K562 (cell line): ENCODE measurements around the gene PHTF2. TPM values are rescaled to one million over a fixed set of nuclear protein-coding genes. Genes with fewer than 3 reads are reported as not detected.

Experiments
- BRCA1 ChIP-seq, 2 experiments: fragments of 450-650 bp in 1 of 2; sonication (generic) in 1 of 2; formaldehyde crosslinking in 1 of 2; IDR thresholded peaks; 2 replicates each; pipeline versions ENCODE4 v1.5.0 to v1.6.1; 2017 to 2020; ENCODE audit warnings: mild to moderate bottlenecking in 1 of 2, missing genetic modification reagents in 1 of 2
- CBX5 ChIP-seq: IDR thresholded peaks from 2 replicates; pipeline ENCODE4 v1.6.1; 2014; ENCODE audit warnings: low read depth, borderline replicate concordance
- CTCF ChIP-seq, 3 experiments: IDR thresholded peaks in 2 of 3; conservative IDR thresholded peaks in 1 of 3; 2 replicates each; pipeline ENCODE4 v1.5.1; 2011 to 2012; ENCODE audit warnings: low read length in 3 of 3, mild to moderate bottlenecking in 3 of 3, control low read depth in 2 of 3, improper control_type of control experiment in 1 of 3, inconsistent platforms in 1 of 3, low read depth in 1 of 3, mixed read lengths in 1 of 3, moderate library complexity in 1 of 3; ENCODE audit not compliant: insufficient read depth in 2 of 3
- DMBX1 ChIP-seq: fragments of 250-450 bp; sonication (Bioruptor Pico); IDR thresholded peaks from 2 replicates; pipeline ENCODE4 v1.8.0; 2022; ENCODE audit warnings: inconsistent platforms, mild to moderate bottlenecking, moderate library complexity, borderline replicate concordance
- FOXK1 ChIP-seq: sonication (generic); formaldehyde crosslinking; IDR thresholded peaks from 2 replicates; pipeline ENCODE4 v1.8.0; 2022; ENCODE audit warnings: missing genetic modification reagents, mild to moderate bottlenecking, borderline replicate concordance
- ILF3 ChIP-seq: fragments of 450-650 bp; IDR thresholded peaks from 2 replicates; pipeline ENCODE4 v1.6.1; 2018; ENCODE audit warnings: antibody characterized with exemption, mild to moderate bottlenecking, moderate library complexity, borderline replicate concordance
- JUN ChIP-seq, 2 experiments: sonication (generic) in 1 of 2; formaldehyde crosslinking in 1 of 2; IDR thresholded peaks; 2 replicates each; pipeline versions ENCODE4 v1.6.1 to v1.8.0; 2012 to 2022; ENCODE audit warnings: borderline replicate concordance in 2 of 2, mild to moderate bottlenecking in 2 of 2, improper control_type of control experiment in 1 of 2, low read depth in 1 of 2, low read length in 1 of 2, missing genetic modification reagents in 1 of 2
- JUND ChIP-seq, 2 experiments: IDR thresholded peaks; 2 replicates in 1 of 2; 3 replicates in 1 of 2; pipeline ENCODE4 v1.6.1; 2011; ENCODE audit warnings: borderline replicate concordance in 2 of 2, low read depth in 2 of 2, low read length in 2 of 2, improper control_type of control experiment in 1 of 2, missing biosample characterization in 1 of 2, missing genetic modification characterization in 1 of 2, missing genetic modification reagents in 1 of 2
- KLF10 ChIP-seq: fragments of 250-450 bp; sonication (Bioruptor Pico); IDR thresholded peaks from 2 replicates; pipeline ENCODE4 v1.6.1; 2021; ENCODE audit warnings: matching md5 sums
- L3MBTL2 ChIP-seq: fragments of 450-650 bp; IDR thresholded peaks from 2 replicates; pipeline ENCODE4 v1.6.1; 2016; ENCODE audit warnings: mild to moderate bottlenecking, moderate library complexity
- MCM7 ChIP-seq, 2 experiments: fragments of 450-650 bp; IDR thresholded peaks; 2 replicates each; pipeline ENCODE4 v1.6.1; 2016 to 2018
- MITF ChIP-seq: IDR thresholded peaks from 2 replicates; pipeline ENCODE4 v1.6.1; 2014; ENCODE audit warnings: antibody characterized with exemption
- MTA2 ChIP-seq: fragments of 450-650 bp; IDR thresholded peaks from 2 replicates; pipeline ENCODE4 v1.6.1; 2016; ENCODE audit warnings: low read depth
- NFYB ChIP-seq: IDR thresholded peaks from 2 replicates; pipeline ENCODE4 v1.6.1; 2011; ENCODE audit warnings: mild to moderate bottlenecking, moderate library complexity; ENCODE audit not compliant: insufficient read length; ENCODE audit errors: extremely low read depth
- NUFIP1 ChIP-seq: fragments of 450-650 bp; IDR thresholded peaks from 2 replicates; pipeline ENCODE4 v1.6.1; 2018; ENCODE audit not compliant: partially characterized antibody
- PRMT5 ChIP-seq: sonication (generic); formaldehyde crosslinking; IDR thresholded peaks from 2 replicates; pipeline ENCODE4 v1.5.0; 2020; ENCODE audit warnings: missing genetic modification reagents
- RB1 ChIP-seq: fragments of 450-650 bp; IDR thresholded peaks from 2 replicates; pipeline ENCODE4 v1.6.1; 2017; ENCODE audit warnings: low read depth, mild to moderate bottlenecking
- SIRT6 ChIP-seq: IDR thresholded peaks from one replicate; pipeline ENCODE4 v1.6.1; 2012; ENCODE audit warnings: low read depth, mild to moderate bottlenecking, control low read depth, inconsistent platforms, low read length, moderate library complexity
- VEZF1 ChIP-seq: fragments of 200-800 bp; sonication (Bioruptor generic); IDR thresholded peaks from 2 replicates; pipeline ENCODE4 v1.6.1; 2017; ENCODE audit warnings: missing genetic modification characterization, missing compliant biosample characterization
- ZEB2 ChIP-seq: fragments of 450-650 bp; IDR thresholded peaks from 2 replicates; pipeline ENCODE4 v1.6.1; 2016
- ZNF274 ChIP-seq: IDR thresholded peaks from 2 replicates; pipeline ENCODE4 v1.6.1; 2011; ENCODE audit warnings: low read depth, mild to moderate bottlenecking, low read length, moderate library complexity, borderline replicate concordance
- ZNF316 ChIP-seq: fragments of 450-650 bp; IDR thresholded peaks from 2 replicates; pipeline ENCODE4 v1.6.1; 2016
- ZNF584 ChIP-seq: fragments of 200-800 bp; sonication (Bioruptor generic); IDR thresholded peaks from 2 replicates; pipeline ENCODE4 v1.6.1; 2016; ENCODE audit warnings: low read depth, mild to moderate bottlenecking, missing genetic modification characterization, missing compliant biosample characterization
- ZNF696 ChIP-seq: fragments of 250-450 bp; sonication (Bioruptor Pico); conservative IDR thresholded peaks from 2 replicates; pipeline ENCODE4 v1.4.0; 2020; ENCODE audit warnings: mild to moderate bottlenecking, moderate library complexity
- ZNF785 ChIP-seq: fragments of 250-450 bp; sonication (Bioruptor Pico); IDR thresholded peaks from 2 replicates; pipeline ENCODE4 v1.4.0; 2020; ENCODE audit warnings: mild to moderate bottlenecking
- polyA plus RNA-seq, 8 experiments: library from polyadenylated mRNA; depleted of rRNA in 4 of 8; stranded (reverse) in 5 of 8; unstranded in 3 of 8; fragments of >200 nt; fragmentation: Nextera tagmentation in 2 of 8; fragmentation: Illumina TruSeq in 1 of 8; extraction: Ambion mirVana in 2 of 8; extraction: Trizol in 1 of 8; gene quantifications; 2 replicates each; pipeline versions ENCODE4 v1.2.1 to v1.2.3, GENCODE V29; 2011 to 2014; ENCODE audit warnings: inconsistent platforms in 1 of 8, missing spikeins in 1 of 8
- total RNA-seq, 7 experiments: library from RNA; depleted of rRNA in 6 of 7; stranded (reverse); fragments of >200 nt in 6 of 7; fragmentation: Illumina TruSeq in 2 of 7; extraction: Trizol in 2 of 7; gene quantifications; 2 replicates each; pipeline versions ENCODE4 v1.2.1 to v1.2.3, GENCODE V29; 2011 to 2021; ENCODE audit warnings: low replicate concordance in 1 of 7

The PHTF2 gene
- total and polyA plus RNA-seq, 9 of the 15 experiments (the other 6 are each of a cell fraction or from before 2014, with no cell fraction given) = 17.9 to 43.6 (median 25.4) TPM

- no peak for TF ChIP-seq FOXK1 (CRISPR knock-in tag)
- TF ChIP-seq SIRT6 = no peak
- no peak for TF ChIP-seq ZNF584
- no peak for TF ChIP-seq ZNF696 (CRISPR knock-in tag)
- no peak for TF ChIP-seq DMBX1 (CRISPR knock-in tag)
- 0 out of 2 replicates have a peak, but pooled peaks have one; percentile 47 for TF ChIP-seq ZNF316
- no peak for TF ChIP-seq ZNF274
- TF ChIP-seq KLF10 (CRISPR knock-in tag) = no peak
- no peak for TF ChIP-seq JUN (IDR thresholded peaks at IDR 0.05; ENCODE audit: borderline replicate concordance, low read depth, low read length)
- TF ChIP-seq JUN (CRISPR knock-in tag; IDR thresholded peaks at IDR 0.05; ENCODE audit: borderline replicate concordance) = no peak
- peak in 1 of 2 experiments; percentile 54; a peak in 1 of 4 replicates for TF ChIP-seq MCM7 (IDR thresholded peaks at IDR 0.05)
- TF ChIP-seq CTCF (IDR thresholded peaks at IDR 0.05 in 2 of 3, conservative IDR thresholded peaks at IDR 0.05 in 1 of 3; ENCODE audit: insufficient read depth in 2 of 3, low read depth in 1 of 3, low read length in 3 of 3) = no peak
- TF ChIP-seq BRCA1 (IDR thresholded peaks at IDR 0.05) = no peak
- TF ChIP-seq BRCA1 (CRISPR knock-in tag; IDR thresholded peaks at IDR 0.05) = no peak
- TF ChIP-seq ZEB2 = 0 out of 2 replicates have a peak, but pooled peaks have one; percentile 61
- no peak for TF ChIP-seq PRMT5 (CRISPR knock-in tag)
- no peak for TF ChIP-seq NUFIP1
- TF ChIP-seq MITF = no peak
- peak; percentile 64; the same call in 1 of the 2 replicates for TF ChIP-seq JUND (IDR thresholded peaks at IDR 0.05; ENCODE audit: borderline replicate concordance, low read depth, low read length)
- peak; percentile 45; the same call in 1 of the 3 replicates for TF ChIP-seq JUND (tag; IDR thresholded peaks at IDR 0.05; ENCODE audit: borderline replicate concordance, low read depth, low read length)
- no peak for TF ChIP-seq RB1
- TF ChIP-seq ZNF785 (CRISPR knock-in tag) = no peak
- TF ChIP-seq CBX5 = no peak
- TF ChIP-seq L3MBTL2 = no peak
- TF ChIP-seq MTA2 = no peak
- no peak for TF ChIP-seq VEZF1 (CRISPR knock-in tag)
- no peak for TF ChIP-seq NFYB
- no peak for TF ChIP-seq ILF3
Measured at GRCh38 chr7:77982926-77983550, 184.5 kb downstream of the PHTF2 start (continued).
